HL-60 (cell line): ENCODE measurements around the gene RBM12.

Experiments
- POLR2AphosphoS5 ChIP-seq: IDR thresholded peaks from 2 replicates; pipeline ENCODE4 v1.6.1; 2012; ENCODE audit warnings: low read depth
- SPI1 ChIP-seq: IDR thresholded peaks from 2 replicates; pipeline ENCODE4 v1.6.1; 2012; ENCODE audit warnings: low read depth, mild to moderate bottlenecking, borderline replicate concordance
- TF ChIP-seq, protein P1 (sequence below): IDR thresholded peaks from one replicate; pipeline ENCODE4 v1.5.1; 2011; ENCODE audit warnings: low read length, control low read depth, inconsistent platforms; ENCODE audit not compliant: insufficient read depth

DNA sequence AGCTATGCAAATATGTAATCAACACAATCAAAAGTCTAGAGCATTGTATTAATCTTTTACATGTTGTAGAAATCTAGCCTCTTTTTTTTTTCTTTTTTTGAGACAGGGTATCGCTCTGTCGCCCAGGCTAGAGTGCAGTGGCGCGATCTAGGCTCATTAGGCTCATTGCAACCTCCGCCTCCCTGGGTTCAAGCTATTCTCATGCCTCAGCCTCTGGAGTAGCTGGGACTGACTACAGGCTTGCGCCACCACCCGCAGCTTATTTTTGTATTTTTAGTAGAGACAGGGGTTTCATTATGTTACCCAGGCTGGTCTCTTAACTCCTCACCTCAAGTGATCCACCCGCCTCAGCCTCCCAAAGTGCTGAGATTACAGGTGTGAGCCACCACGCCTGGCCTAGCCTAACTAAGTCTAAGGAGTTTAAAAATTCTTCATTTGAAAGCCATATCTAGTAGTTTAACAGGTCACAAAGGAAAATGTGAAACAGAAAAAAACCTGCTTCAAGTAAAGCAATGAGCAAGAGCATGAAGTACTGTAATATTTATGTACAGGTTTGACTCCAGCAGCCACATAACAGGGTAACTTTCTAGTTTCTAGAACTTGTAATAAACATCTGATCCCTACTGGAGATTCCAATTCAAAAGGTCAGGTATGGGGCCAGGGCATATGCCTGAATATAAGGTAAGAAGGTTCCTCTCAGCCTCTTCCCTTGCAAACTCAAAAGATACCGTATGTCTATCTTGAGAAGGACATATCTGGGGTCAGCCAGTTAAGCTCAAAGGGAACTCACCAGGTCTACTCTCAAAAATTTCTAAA is 4.4 kb downstream of the RBM12 start:
- TF ChIP-seq, protein P1, sequence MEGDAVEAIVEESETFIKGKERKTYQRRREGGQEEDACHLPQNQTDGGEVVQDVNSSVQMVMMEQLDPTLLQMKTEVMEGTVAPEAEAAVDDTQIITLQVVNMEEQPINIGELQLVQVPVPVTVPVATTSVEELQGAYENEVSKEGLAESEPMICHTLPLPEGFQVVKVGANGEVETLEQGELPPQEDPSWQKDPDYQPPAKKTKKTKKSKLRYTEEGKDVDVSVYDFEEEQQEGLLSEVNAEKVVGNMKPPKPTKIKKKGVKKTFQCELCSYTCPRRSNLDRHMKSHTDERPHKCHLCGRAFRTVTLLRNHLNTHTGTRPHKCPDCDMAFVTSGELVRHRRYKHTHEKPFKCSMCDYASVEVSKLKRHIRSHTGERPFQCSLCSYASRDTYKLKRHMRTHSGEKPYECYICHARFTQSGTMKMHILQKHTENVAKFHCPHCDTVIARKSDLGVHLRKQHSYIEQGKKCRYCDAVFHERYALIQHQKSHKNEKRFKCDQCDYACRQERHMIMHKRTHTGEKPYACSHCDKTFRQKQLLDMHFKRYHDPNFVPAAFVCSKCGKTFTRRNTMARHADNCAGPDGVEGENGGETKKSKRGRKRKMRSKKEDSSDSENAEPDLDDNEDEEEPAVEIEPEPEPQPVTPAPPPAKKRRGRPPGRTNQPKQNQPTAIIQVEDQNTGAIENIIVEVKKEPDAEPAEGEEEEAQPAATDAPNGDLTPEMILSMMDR = no peak
- TF ChIP-seq POLR2AphosphoS5 (no peak), SPI1 (no peak)
